ENCODE results near the gene PJA1.
A peak's percentile ranks its signal among the peaks of the same experiment; 100 is the strongest.

PJA1 gene, protein sequence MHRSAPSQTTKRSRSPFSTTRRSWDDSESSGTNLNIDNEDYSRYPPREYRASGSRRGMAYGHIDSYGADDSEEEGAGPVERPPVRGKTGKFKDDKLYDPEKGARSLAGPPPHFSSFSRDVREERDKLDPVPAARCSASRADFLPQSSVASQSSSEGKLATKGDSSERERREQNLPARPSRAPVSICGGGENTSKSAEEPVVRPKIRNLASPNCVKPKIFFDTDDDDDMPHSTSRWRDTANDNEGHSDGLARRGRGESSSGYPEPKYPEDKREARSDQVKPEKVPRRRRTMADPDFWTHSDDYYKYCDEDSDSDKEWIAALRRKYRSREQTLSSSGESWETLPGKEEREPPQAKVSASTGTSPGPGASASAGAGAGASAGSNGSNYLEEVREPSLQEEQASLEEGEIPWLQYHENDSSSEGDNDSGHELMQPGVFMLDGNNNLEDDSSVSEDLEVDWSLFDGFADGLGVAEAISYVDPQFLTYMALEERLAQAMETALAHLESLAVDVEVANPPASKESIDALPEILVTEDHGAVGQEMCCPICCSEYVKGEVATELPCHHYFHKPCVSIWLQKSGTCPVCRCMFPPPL
- 28.5 to 34.0 reads per million in 2 donors for total RNA-seq

DNA sequence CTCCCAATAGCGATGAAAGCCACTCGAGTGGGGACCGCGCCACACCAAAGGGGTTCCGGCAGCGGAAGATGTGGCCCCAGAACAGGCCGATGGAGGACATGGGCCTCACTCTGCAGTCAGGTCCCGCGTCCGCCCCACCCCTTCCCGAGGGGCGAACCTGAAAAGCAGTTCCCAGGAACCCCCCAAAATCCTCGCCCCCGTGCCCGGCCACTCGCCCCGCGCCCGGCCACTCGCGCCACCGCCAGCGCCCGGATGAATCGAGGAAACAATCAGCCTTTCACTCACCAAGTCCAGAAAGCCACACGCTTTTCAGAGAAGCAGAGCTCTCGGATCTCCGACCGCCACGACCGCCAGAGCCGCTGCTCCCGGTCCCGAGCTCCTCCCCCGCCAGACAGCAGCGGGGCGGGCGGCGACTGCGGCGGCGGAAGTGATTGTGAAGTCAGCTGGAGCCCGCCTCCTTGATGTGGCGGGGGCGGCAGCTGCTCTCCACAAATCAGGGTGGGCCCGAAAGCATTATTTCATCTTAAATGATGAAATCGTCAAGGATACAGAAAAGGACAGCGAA is at the start of gene PJA1:
Gene PJA1 (minus strand): TSS at position 367 of the 565 bp plus-strand sequence. CDS start 2,380 bp downstream, outside the sequence.
- peak; percentile 33 to 82 (median 61) for DNase-seq

DNA sequence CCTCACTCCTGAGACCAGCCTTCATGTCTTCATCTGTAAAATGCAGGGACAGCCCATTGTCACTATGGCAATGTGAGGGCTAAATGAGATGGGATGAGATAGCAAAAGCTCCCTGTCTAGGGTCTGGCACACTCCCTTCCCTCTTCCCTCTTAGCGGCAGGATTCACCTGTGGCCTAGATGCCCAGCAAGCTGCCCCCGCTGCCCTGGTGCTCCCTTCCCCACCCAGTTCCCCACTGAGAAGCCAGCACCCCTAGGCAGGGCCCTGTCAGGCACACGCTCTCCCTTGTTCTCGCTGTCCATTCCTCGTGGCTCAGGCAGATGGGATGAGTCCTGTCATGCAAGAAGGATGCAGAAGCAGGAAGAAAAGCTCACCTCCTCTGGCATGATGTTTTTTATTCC is 49.2 kb upstream of the PJA1 start:
- DNase-seq = no peak

DNA sequence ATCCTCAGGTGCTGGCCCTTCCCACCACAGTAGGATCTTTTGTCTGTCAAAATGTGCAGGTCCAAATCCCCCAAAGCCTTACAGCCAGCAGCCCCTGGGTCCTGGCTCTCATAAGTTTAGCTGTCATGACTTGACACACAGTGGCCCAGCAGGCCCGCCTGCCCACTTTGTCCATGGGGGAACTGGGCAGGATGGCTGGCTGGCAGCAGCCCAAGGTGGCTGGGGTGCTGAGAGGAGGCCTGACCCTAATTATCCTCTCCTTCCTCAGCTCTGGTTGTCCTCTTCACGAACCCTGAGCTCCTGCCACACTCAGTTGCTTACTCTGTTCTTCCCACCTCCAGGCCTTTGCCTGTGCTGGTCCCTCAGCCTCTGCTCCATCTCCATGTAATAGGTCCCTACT is 46.4 kb upstream of the PJA1 start:
- no peak for DNase-seq

DNA sequence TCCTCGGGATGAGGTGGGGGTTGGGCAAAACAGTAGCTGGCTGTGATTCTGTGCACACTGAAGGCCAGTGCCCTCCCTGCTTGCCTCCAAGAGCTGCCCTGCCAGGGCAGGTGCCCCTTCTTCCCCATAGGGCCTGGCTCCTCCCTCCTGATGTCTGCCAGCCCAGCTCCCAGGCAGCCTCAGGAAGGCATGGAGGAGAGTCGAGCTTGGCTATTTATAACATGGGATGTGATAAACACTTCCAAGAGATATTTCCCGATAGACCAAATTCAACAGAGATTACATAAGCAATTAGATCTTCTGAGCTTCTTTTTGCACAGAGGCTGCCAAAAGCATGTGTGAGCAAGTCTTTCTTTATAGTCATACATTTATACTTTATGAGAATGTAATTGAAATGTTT is 45.3 kb upstream of the PJA1 start:
- no peak for DNase-seq

DNA sequence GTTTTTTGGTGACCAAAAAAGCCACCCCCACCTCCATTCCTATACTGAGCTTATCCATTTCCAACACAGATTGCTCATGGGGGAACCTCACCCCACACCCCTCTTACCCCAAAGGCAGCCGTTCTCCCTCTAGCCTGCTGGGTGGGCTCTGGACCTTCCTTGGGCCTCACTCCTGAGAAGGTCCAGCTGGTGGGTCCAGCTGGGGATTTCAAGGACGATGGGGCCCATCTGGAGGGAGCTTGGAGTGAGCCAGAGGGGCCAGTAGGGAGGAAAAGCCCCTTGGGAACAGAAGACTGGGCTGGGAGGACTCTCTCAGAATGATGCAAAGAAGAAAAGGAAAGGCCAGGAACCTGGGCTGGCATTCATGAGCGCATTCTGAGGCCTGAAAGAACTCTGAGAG is 42.0 kb upstream of the PJA1 start:
- DNase-seq = no peak

DNA sequence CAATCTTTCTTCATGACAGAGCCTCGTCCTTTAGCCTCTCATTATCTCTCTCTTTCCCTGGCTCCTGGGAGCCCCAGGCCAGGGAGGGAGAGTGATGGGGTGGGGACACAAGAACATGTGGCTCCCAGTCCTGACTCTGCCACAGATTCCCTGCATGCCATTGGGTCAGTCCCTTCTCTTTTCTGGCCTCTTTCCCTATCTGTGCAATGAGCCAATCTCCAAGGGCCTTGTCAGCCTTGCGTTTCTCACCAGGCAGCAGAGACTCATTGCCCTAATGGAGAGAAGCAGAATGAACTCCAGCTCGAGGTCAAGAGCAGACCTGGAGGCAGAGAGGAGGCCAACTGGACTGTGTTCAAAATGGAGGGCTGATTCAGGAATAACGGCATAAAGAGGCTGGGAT is 38.4 kb upstream of the PJA1 start:
- no peak for DNase-seq

DNA sequence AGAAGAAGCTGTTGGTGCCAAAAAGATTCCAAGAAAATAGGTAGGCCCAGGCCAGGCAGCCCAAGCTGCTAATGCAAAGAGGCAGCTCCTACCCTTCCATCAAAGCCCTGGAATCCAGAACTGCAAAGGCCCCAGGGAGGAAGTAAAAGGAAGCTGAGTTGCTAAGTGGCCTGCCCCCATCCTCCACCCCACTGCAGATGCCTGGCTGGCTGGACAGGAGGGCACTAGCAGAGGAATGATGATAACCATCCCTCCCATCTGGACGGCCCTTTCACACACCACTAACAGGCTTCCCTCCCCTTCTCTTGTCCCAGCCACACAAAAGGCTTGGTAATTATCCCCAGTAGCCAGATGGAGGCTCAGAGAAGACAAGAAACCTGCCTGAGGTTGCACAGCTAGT is 32.4 kb upstream of the PJA1 start:
- DNase-seq = no peak

DNA sequence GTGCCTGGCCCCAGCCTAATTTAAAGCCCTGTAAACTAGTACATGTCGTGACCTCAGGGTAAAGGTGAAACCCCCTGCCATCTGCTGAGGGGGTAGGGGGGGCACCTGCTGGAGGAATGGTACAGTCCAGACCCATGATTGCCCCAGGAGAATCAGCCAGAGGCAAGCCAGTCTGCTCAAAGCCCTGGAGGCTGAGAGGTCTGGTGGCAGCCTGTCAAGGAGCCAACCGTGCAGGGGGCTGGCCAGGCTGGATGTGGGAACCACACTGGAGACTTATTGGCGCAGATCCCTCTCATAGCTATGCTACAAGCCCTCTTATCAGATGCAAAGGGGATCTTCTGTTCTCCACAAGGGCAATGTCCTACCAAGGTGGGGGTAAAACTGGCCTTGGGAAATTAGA is 31.4 kb upstream of the PJA1 start:
- DNase-seq = no peak

DNA sequence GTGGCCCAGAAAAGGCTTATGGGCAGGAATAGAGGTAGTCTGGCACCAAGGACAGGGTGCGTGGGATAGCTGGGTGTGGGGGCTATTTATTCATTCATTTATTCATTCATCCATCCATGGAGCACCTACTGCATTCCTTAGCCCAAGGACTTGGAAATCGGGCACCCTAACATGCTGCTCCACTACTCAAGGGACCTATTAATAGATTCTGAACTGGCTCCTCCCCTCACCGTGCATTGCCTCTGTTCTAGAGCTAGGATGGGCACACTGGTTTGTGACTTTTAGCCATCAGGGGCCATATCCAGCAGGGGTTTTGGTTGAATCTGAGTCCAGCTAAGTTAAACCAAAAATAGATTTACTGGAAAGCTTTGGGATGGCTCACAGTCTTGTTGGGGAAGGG is 30.6 kb upstream of the PJA1 start:
- DNase-seq = no peak

DNA sequence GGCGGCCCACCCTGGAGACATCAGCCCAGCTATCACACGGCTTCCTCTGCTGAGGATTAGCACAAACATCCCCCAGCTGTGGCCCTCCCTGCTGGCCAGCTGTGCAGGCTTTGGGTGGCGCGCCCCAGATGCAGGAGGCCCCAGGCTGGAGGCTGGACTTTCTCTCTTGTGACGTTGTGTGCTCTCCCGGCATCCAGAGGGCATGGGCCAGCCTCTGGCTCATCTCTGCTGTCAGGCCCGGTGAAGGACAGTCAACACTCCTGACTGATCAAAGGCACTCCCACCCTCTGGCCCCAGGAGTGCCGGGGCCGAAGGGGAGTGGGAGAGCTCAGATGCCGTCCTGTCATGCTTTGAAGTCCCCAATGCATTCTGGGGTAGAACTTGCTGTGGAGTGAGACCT is 29.9 kb upstream of the PJA1 start:
- DNase-seq = no peak

DNA sequence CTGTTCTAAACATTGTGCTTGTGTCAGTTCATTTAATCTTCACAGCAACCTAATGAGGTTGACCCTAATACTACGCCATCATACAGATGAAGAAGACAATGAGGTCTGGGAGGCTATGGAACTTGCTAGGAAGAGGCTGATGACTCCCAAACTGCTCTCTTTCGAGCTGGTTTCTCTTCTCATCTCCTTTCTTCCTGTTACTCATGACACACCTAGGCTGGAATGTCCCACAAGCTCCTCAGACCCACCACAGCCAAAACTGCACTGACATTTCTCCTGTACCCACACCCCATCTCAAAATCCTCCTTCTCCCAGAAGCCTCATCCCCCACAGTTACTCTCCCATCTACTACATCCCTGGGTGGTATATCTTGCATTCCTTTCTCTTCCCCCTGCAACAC is 27.4 kb upstream of the PJA1 start:
- DNase-seq = no peak

DNA sequence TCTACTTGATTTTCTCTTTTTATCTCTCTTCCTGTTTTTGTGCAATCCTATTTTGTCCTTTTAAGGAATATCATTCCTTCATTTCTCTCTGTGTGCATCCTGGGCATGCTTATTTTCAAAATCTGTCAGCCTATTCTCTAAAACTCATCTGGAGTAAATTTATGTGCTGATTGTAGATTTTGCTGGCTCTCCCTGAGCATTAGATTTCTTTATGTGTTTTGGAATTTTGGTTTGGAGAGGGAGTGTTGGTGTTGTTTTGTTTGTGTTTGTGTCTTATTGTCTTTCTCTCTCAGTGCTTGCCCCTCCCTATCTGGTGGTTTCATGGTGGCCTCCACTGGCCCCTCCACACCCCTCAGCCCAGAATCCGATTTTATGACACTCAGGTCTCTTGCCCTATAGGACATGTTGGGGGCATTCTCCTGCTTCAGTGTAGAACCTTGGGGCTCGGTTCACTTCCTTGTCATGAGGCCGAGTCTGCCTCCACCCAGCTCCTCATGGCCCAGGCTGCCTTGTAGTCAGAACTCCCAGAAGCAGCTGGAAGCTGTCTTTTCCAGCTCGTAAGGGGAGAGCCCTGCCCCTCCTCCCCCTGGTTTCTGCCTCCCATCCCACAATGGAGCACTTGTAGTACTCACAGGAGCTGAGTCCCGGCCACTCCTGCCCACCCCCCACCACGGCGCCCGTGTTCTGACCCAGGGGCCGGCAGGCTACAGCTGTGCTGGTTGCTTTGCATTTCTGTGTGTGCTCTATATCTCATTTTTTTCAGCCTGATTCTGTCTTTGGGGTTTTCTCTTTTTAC is 24.5 kb upstream of the PJA1 start:
- no peak for DNase-seq

DNA sequence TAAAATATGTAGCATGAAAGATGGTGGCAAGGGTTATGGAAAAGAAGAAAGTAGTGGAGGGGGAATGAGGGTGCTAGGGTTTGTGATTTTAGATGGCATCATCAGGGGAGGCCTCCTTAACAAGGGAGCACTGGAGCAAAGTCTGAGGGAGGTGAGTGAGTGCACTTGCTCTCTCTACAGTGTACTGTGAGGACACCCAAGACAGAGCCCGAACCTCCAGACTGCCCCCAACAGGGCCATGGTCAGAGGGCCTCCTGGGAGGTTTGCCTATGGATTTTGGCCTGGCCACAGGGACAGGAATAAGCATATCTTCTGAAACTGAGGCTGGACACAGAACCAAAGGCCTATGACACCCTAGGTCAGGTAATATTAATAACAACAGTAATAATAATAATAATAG is 21.4 kb upstream of the PJA1 start:
- DNase-seq = no peak

DNA sequence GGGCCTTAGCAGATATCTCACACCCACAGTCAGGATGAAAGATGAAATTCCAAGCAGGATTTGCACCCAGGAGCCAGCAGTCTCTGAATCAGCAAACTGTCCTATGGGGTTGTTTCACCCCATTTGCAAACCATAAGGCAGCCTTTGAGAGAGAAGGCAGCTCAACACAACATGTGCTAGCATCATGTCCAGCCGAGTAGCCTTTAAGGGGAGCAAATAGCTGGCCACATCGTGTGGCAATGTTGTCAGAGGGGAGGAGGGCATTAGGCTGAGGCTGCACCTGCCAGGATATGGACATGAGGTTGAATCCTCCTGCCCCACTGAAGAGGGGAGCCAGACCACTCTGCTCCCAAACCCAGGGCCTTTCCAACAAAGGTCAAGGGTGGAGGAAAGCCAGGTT is 20.6 kb upstream of the PJA1 start:
- no peak for DNase-seq

DNA sequence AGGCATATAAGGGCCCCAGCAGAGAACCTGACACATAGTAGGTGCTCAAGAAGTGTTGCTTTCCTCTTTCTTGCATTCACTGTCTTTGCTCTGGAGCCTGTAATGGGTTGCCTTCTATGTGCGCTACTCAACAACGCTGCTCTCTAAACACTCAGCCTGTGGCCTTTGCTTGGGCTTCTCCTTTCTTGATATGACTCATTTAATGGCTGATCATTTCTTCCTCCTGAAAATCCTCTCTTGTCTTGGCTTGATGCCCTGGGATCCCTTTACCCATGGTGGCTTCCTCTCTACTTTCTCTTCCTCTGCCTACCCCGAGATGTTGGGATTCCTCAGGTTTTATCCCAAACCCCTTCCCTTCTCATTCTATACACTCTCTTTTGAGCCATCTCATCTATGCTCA is 19.9 kb upstream of the PJA1 start:
- no peak for DNase-seq

DNA sequence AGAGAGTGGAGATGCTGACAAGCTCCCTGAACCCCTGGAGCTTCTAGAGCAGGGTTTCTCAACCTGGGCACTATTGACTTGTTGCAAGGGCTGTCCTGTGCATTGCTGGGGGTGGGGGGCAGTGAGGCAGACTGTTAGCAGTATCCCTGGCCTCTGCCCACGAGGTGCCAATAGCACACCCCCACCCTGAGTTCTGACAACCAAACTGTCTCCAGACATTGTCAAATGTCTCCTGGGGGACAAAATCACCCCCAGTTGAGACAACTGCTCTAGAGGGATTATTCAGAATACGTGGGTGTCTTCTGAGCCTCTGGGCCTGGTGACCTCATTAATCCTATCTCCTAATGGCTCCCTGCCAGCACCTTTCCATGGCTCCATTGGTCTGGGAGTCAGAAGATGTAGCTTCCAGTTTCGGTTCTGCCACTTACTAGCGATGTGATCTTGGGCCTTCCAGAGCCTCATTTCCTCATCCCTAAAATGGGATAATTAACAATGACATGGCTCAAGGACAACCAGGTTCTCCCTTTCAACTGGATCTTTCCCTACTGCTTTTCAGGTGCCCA is 17.6 kb upstream of the PJA1 start:
- DNase-seq = no peak

DNA sequence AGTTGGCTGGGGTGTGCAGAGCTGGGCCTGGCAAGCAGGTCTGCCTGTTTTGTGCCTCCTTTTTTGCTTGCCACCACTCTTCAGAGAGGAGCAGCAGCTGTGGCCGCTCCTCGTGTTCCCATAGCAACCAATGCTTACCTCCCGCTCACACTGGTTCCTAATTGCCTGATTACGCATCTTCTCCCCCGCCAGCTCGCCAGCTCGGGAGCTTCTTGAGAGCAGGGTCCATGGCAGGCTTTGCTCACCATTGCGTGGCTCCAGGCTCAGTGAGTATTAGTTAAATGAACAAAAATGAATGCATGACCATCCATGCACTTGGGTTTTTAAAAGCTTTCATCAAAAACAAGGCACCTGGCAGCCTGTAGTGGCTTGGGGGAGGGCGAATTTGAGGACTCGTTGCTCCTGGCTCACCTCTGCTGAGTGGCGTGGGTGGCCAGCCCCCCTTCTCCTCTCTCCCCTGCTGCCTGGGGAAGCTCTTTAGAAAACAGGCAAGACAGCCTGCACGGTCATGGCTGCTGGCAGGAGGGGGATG is 14.2 kb upstream of the PJA1 start:
- no peak for DNase-seq

DNA sequence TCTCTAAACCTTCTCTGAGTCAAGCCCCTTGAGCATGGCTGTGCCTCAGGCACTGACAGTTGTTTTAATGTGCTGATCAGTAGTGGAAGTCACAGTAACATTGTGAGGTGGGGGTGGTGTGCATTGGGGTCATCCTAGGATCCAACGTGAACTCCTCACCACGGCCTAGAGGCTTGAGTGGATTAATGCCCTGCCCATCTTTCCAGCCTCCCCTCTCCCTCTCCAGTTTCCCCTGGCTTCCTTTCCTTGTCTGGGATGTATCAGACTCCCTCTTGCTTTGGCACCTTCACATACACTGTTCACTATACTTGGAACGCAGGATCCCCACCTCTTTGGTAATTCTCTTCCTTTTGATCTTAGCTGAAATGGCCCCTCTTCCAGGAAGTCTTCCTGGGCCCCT is 13.3 kb upstream of the PJA1 start:
- no peak for DNase-seq

DNA sequence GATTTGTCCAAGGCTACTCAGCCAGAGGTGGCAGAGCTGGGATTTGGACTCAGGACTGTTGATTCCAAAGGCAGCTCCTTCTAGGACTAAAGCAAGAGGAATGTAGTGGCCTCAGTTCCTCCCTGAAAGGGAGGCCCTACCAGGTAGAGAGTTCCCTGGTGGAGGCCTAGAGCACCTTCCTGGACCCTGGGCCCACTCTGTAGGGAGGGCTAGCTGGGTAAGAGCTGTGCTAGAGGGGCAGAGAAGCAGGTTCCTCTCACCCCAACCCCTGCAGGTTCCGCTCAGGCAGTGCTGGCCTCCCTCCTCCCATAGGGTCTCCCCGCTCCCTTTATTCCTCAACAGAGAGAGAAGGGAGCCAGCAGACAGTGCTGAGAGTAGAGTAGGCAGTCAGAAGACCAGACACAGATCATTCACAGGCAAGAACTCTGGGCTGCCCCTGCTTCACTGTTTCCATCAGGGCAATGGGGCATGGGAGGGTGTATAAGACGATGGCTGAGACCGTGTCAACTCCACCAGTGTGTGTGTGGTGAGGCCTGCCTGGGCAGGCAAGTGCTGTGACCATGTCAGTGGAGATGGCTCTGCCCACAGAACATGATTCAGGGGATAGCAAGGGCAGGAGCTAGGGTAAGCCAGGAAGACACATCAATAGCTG is 12.4 kb upstream of the PJA1 start:
- no peak for DNase-seq

DNA sequence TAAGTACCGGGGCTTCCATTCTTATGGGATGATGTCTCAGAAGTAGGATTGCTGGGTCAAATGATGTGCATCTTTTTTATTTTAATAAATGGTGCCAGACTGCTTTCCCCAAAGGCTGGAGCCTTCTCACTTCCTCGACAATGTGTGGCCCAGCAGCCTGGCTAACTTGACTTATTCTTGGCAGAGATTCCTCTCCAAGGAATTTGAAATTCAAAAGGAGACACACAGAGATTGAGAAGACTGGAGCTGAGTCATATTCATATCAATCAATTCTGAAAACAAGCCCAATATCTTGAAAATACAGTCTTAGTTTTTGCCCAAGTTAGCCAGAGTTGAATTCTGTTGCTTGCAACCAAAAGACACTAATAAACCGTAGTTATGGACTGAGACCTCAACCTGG is 10.8 kb upstream of the PJA1 start:
- DNase-seq = no peak

DNA sequence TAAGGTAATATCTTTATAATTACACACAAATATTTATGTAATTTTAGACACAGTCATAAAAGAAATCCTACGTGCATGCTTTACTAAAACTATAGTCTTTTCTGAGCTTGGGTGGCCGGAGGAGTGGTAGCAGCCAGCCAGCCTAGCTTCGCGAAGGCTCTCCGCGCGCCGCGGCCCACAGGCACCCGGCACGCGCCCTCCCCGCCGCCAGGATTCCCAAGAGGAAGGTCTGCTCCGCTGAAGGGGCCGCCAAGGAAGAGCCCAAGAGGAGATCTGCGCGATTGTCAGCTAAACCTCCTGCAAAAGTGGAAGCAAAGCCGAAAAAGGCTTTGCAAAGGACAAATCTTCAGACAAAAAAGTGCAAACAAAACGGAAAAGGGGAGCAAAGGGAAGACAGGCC is 8.7 kb upstream of the PJA1 start:
- no peak for DNase-seq

DNA sequence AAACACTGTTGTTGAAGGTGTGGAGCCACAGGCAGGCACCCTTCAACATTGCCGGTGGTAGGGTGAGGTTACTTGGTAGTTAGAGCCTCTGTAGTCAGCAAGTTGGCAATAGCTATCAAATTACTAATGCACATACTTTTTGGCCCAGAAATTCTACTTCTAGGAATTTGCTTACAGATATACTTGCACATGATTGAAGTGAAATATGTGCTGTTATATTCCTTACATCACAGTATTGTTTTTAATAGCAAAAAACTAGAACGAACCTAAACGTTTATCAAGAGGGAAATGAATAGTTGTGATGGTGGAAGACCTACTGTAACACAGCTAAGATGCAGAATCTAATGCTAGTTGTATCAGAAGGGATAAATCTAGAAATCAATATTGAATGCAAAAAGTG is 7.7 kb upstream of the PJA1 start:
- DNase-seq = no peak

Measured in T-helper 2 cell (primary cell).